Measurements from ENCODE around the gene MYRFL.

MYRFL gene

GRCh38 chr12:69881771-69882170 is 56.7 kb downstream of the MYRFL start:
- DNase-seq (ENCODE audit: insufficient read length, low spot score): no peak
- TF ChIP-seq CTCF (IDR thresholded peaks at IDR 0.05; ENCODE audit: insufficient read depth, missing control alignments): no peak
- FAIRE-seq: no peak

GRCh38 chr12:69884386-69884785 is 59.4 kb downstream of the MYRFL start:
- FAIRE-seq (no peak), DNase-seq (ENCODE audit: insufficient read length, low spot score) (no peak)
- no peak for TF ChIP-seq CTCF (IDR thresholded peaks at IDR 0.05; ENCODE audit: insufficient read depth, missing control alignments)

- no peak for DNase-seq (ENCODE audit: insufficient read length, low spot score)
- no peak for TF ChIP-seq CTCF (IDR thresholded peaks at IDR 0.05; ENCODE audit: insufficient read depth, missing control alignments)
- FAIRE-seq: no peak
Observed at GRCh38 chr12:69885658-69886057, 60.6 kb downstream of the MYRFL start.

- FAIRE-seq (no peak), DNase-seq (ENCODE audit: insufficient read length, low spot score) (no peak)
- TF ChIP-seq CTCF (IDR thresholded peaks at IDR 0.05; ENCODE audit: insufficient read depth, missing control alignments): no peak
Observed at GRCh38 chr12:69886109-69886508, 61.1 kb downstream of the MYRFL start.

- TF ChIP-seq CTCF (IDR thresholded peaks at IDR 0.05; ENCODE audit: insufficient read depth, missing control alignments): no peak
- DNase-seq (ENCODE audit: insufficient read length, low spot score): no peak
- FAIRE-seq: no peak
Observed at GRCh38 chr12:69886715-69887114, 61.7 kb downstream of the MYRFL start.

- no peak for DNase-seq (ENCODE audit: insufficient read length, low spot score)
- TF ChIP-seq CTCF (IDR thresholded peaks at IDR 0.05; ENCODE audit: insufficient read depth, missing control alignments): no peak
- FAIRE-seq: no peak
Observed at GRCh38 chr12:69888901-69889300, 63.9 kb downstream of the MYRFL start.

- FAIRE-seq: no peak
- no peak for DNase-seq (ENCODE audit: insufficient read length, low spot score)
- no peak for TF ChIP-seq CTCF (IDR thresholded peaks at IDR 0.05; ENCODE audit: insufficient read depth, missing control alignments)
Observed at GRCh38 chr12:69894800-69895383, 69.9 kb downstream of the MYRFL start.

Measured in D721Med (cell line).